SK-N-DZ (cell line): Measurements from ENCODE around the gene ATP1A1.

ENCODE experiments used
- DNase-seq: peaks from one replicate; pipeline ENCODE4 v3.0.0-alpha.2; 2015; ENCODE audit warnings: low spot score

Gene ATP1A1

DNA sequence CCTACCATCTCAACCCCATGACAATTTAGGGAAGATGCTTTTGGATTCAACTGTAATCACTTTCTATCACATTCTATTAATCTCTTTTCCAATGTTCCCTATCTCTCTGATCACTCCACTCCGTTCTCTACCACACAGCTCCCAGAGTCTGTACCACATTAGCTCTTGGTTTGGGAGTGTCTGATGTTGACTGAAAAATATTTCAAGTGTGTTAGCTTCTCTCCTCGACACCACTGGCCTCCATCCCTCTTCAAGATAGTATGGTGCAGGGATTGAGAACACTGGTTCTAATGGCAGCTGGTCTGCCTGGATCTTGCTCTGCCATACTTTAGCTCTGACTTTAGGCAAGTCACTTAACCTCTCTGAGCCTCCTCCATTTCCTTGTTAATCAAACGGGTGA is 39.9 kb downstream of the ATP1A1 start:
- no peak for DNase-seq

DNA sequence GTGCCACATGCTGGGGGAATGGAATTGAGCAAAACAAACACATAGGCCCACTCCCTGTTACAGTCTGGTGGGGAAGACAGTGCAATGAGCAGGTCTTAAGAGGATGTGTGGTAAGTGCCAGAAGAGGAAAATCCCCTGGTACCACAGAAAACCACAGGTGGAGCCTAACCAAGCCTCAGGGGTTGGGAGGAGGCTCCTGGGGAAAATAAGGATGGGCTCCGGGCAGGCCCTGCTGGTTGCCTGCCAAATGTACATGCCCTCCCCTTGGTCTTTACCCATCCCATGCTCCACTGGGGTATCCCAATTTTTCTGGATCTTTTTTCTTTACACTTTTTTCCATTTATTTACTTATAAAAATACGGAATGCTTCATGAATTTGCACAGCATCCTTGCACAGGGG is 40.4 kb downstream of the ATP1A1 start:
- DNase-seq = no peak

GRCh38 chr1:116414364-116414763 is 41.3 kb downstream of the ATP1A1 start:
- no peak for DNase-seq

GRCh38 chr1:116415200-116415698 is 42.2 kb downstream of the ATP1A1 start:
- DNase-seq = no peak

GRCh38 chr1:116415699-116416533 is 42.9 kb downstream of the ATP1A1 start:
- peak; percentile 60 for DNase-seq

DNA sequence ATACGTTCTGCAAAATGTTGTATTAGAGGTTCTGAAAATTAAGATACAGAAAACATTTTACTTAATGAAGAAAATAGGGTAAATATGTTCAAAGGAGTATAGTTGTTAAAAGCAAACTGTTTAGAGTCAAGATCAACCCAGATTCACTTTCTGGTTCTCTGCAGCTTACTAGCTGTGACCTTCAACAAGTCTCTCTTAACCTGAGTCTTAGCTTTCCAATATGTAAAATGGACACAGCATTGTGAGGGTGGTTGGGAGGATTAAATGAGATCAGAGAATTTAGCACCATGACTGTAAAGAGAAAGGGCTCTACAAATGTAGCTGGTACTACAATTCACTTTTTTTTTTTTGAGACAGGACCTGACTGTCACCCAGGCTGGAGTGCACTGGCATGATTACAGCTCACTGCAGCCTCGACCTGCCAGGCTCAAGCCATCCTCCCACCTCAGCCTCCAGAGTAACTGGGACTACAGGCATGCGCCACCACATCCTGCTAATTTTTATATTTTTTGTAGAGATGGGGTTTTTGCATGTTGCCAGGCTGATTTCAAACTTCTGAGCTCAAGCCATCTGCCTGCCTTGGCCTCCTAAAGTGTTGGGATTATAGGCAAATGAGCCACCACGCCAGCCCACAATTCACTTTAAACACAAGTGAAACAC is 43.9 kb downstream of the ATP1A1 start:
- DNase-seq = no peak

DNA sequence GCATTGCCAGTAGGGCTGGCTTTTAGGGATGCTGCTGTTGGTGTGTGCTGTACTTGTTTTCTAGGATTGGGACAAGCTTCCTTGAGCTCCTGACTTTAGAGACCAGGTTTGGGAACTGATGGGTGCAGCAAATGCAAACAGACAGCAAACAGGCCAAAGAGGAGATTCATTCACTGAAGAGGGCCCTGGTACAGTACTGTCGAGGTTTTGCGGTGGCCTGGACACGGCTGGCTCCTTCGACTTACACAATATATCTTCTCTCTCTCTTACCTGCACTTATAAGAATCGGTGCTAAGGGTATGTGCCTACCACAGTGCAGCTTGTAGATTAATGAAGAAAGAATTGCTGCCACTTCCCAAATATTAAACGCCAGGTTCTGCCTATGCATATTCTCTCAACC is 44.6 kb downstream of the ATP1A1 start:
- no peak for DNase-seq

DNA sequence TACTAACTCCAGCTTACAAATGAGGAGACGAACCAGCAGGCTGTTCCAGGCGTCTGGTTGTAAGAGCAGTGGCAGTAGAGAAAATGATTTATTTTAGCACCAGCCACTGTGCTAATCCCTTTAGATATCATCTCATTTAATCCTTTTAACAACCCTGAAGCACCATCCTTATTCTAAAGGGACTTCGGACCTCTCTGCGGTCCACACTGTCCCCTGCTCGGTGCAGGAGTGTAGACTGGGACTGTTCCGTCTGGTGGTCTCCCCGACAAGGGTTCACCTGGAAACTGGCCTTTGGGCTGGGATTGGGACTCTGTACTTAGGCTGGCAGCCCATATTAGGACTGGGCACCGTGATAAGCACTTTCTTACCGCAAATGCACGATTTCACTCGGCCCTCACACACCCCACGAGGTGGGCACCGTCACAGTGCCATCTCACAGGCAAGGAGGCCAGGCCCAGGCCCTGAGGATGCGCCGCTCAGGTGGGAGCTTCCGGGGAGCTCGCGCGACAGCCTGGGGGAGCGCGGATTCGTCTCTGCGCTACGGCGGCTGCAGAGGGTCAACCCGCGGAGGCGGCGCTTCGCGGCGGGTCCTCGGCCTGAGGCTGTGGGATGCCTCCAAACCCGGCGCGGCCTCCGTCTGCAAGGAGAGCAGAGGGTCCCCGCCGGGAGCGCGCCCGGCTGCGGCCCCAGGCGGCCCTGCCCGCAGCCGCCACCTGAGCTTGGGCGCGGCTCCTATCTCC is 45.2 kb downstream of the ATP1A1 start:
- DNase-seq = peak; percentile 90

GRCh38 chr1:116420417-116421200 is 47.6 kb downstream of the ATP1A1 start:
- DNase-seq = no peak

- no peak for DNase-seq
Measured at GRCh38 chr1:116424438-116424837, 51.4 kb downstream of the ATP1A1 start.

DNA sequence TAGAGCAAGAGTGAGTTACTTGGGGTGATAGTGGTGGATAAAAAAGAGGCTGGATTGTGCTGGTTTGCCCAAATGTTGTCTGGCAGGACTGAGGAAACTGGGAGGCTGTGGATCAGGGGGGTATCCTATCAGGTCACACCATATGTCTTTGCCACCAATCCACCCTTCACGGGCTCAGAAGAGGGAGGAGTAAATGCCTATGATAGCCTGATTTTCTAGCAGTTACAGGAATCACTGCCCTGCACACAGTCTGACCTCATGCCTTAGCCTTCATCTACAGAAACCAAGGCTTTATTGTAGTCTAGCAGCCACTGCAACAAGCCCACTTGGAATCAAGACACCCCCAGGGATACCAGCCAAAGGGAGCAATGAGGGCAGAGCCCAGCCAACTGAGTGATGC is 51.8 kb downstream of the ATP1A1 start:
- DNase-seq = no peak

DNA sequence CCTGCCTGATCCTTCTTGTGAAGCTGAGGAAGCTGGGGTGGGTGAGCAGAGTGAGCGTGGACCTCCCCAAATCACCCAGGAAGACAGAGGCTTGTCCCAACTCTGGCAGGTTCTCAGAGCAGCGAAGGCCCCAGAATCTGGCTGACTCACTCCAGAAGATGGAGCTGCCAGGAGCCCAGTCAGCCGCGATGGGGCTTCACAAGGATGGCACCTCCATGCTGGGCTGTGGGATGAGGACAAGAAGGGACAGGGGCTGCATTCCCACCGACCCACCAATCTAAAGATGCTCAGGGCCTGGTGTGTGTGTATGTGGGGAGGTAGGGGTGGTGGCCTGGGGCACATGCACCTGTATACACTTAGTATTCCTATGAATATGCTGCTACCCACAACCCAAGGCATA is 52.9 kb downstream of the ATP1A1 start:
- no peak for DNase-seq

DNA sequence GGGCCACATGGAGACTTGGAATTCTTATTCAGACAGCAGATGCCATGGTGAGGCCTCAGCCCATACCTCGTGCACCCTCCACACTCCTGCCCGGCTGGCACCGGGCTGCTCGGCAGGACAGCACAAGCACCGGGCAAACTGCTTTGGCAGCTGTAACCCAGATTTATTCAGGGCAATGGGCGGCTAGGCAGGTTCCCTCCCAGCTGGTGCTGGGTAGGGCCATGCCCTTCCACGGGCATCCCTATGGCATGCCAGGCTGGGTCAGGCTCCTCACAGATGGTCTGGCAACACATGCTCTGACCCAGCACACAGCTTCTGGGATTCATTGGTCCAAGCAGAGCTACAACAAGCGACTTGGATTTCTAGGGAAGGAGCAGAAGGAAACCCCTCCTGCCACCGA is 53.4 kb downstream of the ATP1A1 start:
- no peak for DNase-seq

GRCh38 chr1:116428576-116428975 is 55.5 kb downstream of the ATP1A1 start:
- DNase-seq = no peak

DNA sequence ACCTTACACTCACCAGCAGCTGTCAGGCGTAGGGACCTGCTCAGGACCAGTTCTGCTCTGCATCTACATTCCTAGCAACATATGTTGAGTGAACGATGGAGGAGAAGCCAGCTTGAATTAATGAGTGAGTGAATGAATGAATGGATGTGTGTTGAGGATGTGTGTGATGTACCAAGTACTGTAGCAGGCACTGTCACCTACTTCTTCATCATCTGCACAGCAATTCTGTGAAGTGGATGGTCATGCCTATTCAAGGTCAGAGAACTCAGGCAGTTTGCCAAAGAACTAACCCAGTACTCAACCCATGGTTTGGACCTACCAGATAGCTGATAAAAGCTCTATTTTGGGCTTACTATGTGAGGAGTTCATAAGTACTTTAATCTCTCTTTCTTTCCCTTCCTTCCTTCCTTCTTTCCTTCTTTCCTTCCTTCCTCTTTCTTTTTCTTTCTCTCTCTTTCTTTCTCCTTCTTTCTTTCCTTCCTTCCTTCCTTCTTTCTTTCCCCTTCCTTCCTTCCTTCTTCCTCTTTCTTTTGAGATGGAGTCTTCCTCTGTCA is 56.9 kb downstream of the ATP1A1 start:
- DNase-seq = no peak

- no peak for DNase-seq
Measured at GRCh38 chr1:116431870-116432500, 58.9 kb downstream of the ATP1A1 start.

- no peak for DNase-seq
Measured at GRCh38 chr1:116432655-116433265, 59.7 kb downstream of the ATP1A1 start.

DNA sequence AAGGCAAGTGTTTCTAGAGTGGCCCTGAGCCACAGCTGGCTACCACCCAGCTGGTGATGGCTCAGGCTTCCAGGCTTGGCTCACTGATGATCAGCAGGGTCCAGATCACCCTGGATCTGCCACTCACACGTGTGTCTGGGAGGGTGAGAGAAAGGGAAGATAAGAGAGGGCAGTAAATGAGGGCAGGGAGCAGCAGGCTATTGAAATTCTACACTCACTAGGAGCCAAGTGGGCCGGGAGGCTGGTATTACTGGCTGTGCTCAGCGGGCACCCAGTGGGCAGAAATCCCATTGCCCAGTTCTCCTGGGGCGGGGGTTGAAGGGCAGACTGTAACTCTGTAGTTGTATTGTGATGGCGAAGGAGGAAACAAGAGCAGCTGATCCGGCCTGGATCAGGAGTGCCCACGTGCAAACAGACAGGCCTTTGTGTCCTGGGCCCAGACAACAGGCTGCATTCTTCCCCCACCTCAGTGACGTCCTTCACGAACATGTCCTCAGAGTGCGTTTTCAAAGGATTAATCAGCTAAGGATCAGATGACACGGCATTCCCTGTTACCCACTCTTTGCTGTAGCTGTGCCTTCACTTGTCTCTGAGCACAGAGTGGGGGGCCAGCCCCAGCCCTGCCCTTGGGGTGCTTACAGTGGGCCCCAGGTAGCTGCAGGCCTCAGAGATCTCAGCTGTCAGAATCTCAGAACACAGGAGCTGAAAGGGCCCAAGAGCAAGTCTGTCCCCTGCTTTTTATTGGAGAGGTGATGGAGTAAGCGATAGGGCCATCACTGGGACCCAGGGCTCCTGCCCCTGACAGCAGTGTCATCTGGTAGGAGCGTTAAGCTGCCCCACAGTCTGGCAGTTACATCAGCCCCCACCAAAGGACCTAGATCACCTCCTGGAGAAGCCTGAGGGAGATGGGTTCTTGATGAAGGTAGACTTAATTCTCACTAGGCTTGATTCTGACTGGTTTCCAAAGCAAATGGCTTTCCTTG is 60.5 kb downstream of the ATP1A1 start:
- DNase-seq = peak; percentile 17

DNA sequence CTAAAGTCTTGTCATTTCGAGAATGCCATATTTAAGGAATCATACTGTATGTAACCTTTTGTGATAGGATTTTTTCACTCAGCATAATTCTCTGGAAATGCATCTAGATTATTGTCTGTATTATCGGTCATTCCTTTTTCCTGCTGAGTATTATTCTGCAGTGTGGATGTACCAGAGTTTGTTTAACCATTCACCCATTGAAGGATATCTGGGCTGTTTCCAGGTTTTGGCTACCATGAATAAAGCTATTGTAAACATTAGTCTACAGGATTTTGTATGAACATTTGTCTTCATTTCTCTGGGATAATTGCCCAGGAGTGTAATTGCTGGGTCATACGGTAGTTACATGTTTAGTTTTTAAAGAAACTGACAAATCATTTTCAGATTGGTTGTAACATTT is 61.8 kb downstream of the ATP1A1 start:
- no peak for DNase-seq
